ENCODE data around the gene TMEM179. TPM values are rescaled to one million over a fixed set of nuclear protein-coding genes. Genes with fewer than 3 reads are reported as not detected.
"Not testable (repeated sequence)": the region's sequence is repeated elsewhere in the genome, so short reads cannot be mapped to it uniquely, and the experiment has no call there.

Gene TMEM179
- total and polyA plus RNA-seq, 3 donors from 2014 or later: 4.9 to 12.1 (median 9.8) TPM

DNA sequence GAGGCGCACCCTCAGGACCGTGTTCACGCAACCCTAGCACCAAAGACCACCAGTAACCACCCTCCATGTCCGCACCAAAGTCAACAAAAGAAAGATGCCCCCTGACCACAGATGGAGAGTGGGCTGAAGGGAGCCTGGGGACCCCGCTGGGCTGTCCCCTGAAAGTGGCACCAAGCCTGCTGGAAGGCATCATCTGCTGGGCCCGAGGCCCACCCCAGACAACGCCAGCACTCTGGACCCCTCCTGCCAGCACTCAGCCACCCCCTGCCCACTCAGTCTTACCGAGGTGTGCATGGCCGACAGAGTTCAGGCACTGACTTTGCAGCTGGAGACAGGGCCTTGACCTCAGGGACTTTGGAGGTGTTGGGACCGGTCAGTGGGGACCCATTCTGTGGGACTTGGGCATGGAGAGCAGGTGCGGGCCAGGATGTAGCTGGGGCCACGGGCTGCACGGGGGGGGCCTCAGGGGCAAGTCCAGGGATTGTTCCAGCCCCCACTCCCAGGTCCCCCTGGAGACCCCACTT lies 34.4 kb upstream of the TMEM179 start:
- no peaks in the 10 kb centered on the region for H3K9me3 ChIP-seq
- no peak for DNase-seq
- intact Hi-C loops (cut with DNase I; ENCODE audit: low total_unique reads): loop anchor here (10.0 kb wide), 1 partner anchor 494 kb away; no protein-coding TSS in a partner anchor
- H3K4me1 ChIP-seq: no peaks in the 10 kb centered on the region
- H3K27me3 ChIP-seq: no peaks in the 10 kb centered on the region
- no peak overlapping the region for H3K4me3 ChIP-seq
- TF ChIP-seq, protein P1, sequence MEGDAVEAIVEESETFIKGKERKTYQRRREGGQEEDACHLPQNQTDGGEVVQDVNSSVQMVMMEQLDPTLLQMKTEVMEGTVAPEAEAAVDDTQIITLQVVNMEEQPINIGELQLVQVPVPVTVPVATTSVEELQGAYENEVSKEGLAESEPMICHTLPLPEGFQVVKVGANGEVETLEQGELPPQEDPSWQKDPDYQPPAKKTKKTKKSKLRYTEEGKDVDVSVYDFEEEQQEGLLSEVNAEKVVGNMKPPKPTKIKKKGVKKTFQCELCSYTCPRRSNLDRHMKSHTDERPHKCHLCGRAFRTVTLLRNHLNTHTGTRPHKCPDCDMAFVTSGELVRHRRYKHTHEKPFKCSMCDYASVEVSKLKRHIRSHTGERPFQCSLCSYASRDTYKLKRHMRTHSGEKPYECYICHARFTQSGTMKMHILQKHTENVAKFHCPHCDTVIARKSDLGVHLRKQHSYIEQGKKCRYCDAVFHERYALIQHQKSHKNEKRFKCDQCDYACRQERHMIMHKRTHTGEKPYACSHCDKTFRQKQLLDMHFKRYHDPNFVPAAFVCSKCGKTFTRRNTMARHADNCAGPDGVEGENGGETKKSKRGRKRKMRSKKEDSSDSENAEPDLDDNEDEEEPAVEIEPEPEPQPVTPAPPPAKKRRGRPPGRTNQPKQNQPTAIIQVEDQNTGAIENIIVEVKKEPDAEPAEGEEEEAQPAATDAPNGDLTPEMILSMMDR (IDR thresholded peaks at IDR 0.05): no peak
- TF ChIP-seq POLR2A (IDR thresholded peaks at IDR 0.05): no peak
- H3K27ac ChIP-seq: no peak overlapping the region
- no peaks in the 10 kb centered on the region for H3K36me3 ChIP-seq (ENCODE audit: low read depth, missing control alignments)
- 70 to 77% methylated on average over 11 to 13 of the region's 13 CpGs for WGBS, 2 donors

DNA sequence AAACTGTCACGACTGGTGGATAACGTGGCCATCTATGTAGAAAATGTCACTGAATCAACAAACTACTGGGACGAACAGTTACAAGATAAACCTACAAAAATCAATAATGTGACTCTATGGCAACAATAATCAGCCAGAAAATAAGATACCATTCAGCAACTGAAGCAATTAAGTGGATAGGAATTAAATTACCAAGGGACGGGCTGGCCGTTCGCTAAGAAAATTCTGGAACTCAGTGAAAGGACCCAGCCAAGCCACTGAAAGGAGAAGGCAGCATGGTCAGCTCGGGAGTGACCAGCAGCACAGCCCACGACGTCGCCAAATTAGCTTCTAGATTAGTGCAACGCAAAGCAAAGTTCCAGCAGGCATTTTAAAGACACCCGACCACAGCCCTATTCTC lies 33.6 kb upstream of the TMEM179 start:
- Histone ChIP-seq H3K4me1 (no peaks in the 10 kb centered on the region), H3K27me3 (no peaks in the 10 kb centered on the region), H3K4me3 (no peak overlapping the region), H3K36me3 (ENCODE audit: low read depth, missing control alignments) (no peaks in the 10 kb centered on the region), H3K27ac (no peak overlapping the region), H3K9me3 (no peaks in the 10 kb centered on the region)
- DNase-seq: no peak
- WGBS, 2 donors: 38 to 44% methylated on average over 12 of the region's 12 CpGs
- TF ChIP-seq, protein P1 (IDR thresholded peaks at IDR 0.05): no peak
- no peak for TF ChIP-seq POLR2A (IDR thresholded peaks at IDR 0.05)
- intact Hi-C loops (cut with DNase I; ENCODE audit: low total_unique reads): loop anchor here (10.0 kb wide), 1 partner anchor 493 kb away; no protein-coding TSS in a partner anchor

DNA sequence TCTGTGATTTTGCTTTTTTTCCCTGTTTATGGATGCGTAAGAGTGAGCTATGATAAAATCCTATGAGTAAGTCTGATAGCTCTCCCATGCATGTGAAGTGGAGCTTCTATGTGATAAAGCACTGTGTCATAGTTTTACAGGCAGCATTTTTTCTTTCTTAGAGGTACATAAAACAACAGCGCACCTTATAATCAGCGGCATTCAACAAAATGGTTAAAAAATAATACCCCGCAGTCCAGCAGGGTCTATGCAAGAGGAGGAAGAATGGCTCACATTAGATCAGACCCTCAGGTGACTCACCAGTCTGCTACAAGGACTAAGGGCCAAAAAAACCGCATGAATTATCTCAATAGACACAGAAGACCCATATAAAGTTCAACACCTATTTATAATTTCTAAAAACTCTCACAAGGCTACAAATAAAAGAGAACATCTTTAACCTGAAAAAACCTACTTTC lies 33.0 kb upstream of the TMEM179 start:
- WGBS, 2 donors: 81 to 88% methylated on average over 5 of the region's 5 CpGs
- intact Hi-C loops (cut with DNase I; ENCODE audit: low total_unique reads): loop anchor here (10.0 kb wide), 1 partner anchor 493 kb away; no protein-coding TSS in a partner anchor

GRCh38 chr14:104636846-104637545 lies 32.4 kb upstream of the TMEM179 start:
- intact Hi-C loops (cut with DNase I; ENCODE audit: low total_unique reads): loop anchor here (10.0 kb wide), 1 partner anchor 492 kb away; no protein-coding TSS in a partner anchor
- 89 to 93% methylated on average over 26 to 39 of the region's 39 CpGs for WGBS, 2 donors
- not testable (repeated sequence) for DNase-seq

More for the DNA sequence above, 33.0 kb upstream of the TMEM179 start:
- no peaks in the 10 kb centered on the region for H3K4me1 ChIP-seq
- no peaks in the 10 kb centered on the region for H3K36me3 ChIP-seq (ENCODE audit: low read depth, missing control alignments)
- no peak for DNase-seq
- no peak overlapping the region for H3K4me3 ChIP-seq
- TF ChIP-seq, protein P1 (IDR thresholded peaks at IDR 0.05): no peak
- no peak for TF ChIP-seq POLR2A (IDR thresholded peaks at IDR 0.05)
- no peak overlapping the region for H3K27ac ChIP-seq
- no peaks in the 10 kb centered on the region for H3K9me3 ChIP-seq
- no peaks in the 10 kb centered on the region for H3K27me3 ChIP-seq

DNA sequence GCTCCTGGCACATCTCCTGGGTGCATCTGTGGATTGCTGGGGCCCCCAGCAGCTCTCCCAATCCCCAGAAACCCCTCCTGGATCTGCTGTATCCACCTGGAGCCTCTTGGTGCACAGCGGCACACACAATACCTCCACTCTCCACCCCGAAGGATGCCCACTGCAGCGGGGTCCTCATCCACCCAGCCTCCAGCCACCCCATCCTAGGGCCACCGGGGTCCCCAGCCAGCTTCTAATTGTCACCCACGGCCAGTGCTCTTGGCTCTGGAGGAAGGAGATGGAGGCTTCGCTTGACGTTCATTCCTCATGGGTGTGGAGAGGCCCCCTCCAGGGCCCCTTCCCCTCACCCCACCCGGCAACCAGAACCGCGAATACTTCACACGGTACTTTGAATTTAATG lies 31.6 kb upstream of the TMEM179 start:
- no peaks in the 10 kb centered on the region for H3K9me3 ChIP-seq
- intact Hi-C loops (cut with DNase I; ENCODE audit: low total_unique reads): loop anchor here (10.0 kb wide), 1 partner anchor 491 kb away; no protein-coding TSS in a partner anchor
- no peaks in the 10 kb centered on the region for H3K4me1 ChIP-seq
- H3K27me3 ChIP-seq: no peaks in the 10 kb centered on the region
- 90 to 92% methylated on average over 9 to 11 of the region's 11 CpGs for WGBS, 2 donors
- DNase-seq: no peak
- no peak overlapping the region for H3K27ac ChIP-seq
- no peaks in the 10 kb centered on the region for H3K36me3 ChIP-seq (ENCODE audit: low read depth, missing control alignments)
- no peak for TF ChIP-seq POLR2A (IDR thresholded peaks at IDR 0.05)
- TF ChIP-seq, protein P1 (IDR thresholded peaks at IDR 0.05): no peak
- no peak overlapping the region for H3K4me3 ChIP-seq

More at GRCh38 chr14:104636846-104637545, 32.4 kb upstream of the TMEM179 start:
- not testable (repeated sequence) for H3K27ac ChIP-seq; H3K36me3 ChIP-seq (ENCODE audit: low read depth, missing control alignments); H3K4me3 ChIP-seq; H3K27me3 ChIP-seq; H3K4me1 ChIP-seq; H3K9me3 ChIP-seq
